KOPT-K1 (cell line): Measurements from ENCODE around the gene COASY.
A peak's percentile ranks its signal among the peaks of the same experiment; 100 is the strongest.
"Not testable (repeated sequence)": the region's sequence is repeated elsewhere in the genome, so short reads cannot be mapped to it uniquely, and the experiment has no call there.

Experiments used
- H3K27ac ChIP-seq: fragments of 200-600 bp; sonication (generic); 2 replicates; pipeline ENCODE4 v1.5.1; 2016; ENCODE audit warnings: antibody characterized with exemption, mild to moderate bottlenecking, low read depth, low read length; ENCODE audit not compliant: poor library complexity, severe bottlenecking
- H3K36me3 ChIP-seq: fragments of 200-600 bp; sonication (generic); 2 replicates; pipeline ENCODE4 v1.5.1; 2017; ENCODE audit warnings: antibody characterized with exemption, mild to moderate bottlenecking, low read length, moderate library complexity; ENCODE audit not compliant: insufficient read depth
- H3K9me3 ChIP-seq: fragments of 200-600 bp; sonication (generic); 2 replicates; pipeline ENCODE4 v1.5.1; 2017; ENCODE audit warnings: antibody characterized with exemption, low read length, mild to moderate bottlenecking; ENCODE audit not compliant: insufficient read depth, poor library complexity, severe bottlenecking

Gene COASY

GRCh38 chr17:42554250-42555121 lies 7.5 kb upstream of the COASY start:
- Histone ChIP-seq H3K36me3 (no peaks in the 10 kb centered on the region), H3K9me3 (no peaks in the 10 kb centered on the region), H3K27ac (peak overlapping the region; percentile 67)

- Histone ChIP-seq H3K9me3 (no peaks in the 10 kb centered on the region), H3K36me3 (no peaks in the 10 kb centered on the region), H3K27ac (peak overlapping the region; percentile 67)
Observed at GRCh38 chr17:42555122-42555622, 6.8 kb upstream of the COASY start.

GRCh38 chr17:42555961-42556617 lies 5.9 kb upstream of the COASY start:
- H3K36me3 ChIP-seq, H3K27ac ChIP-seq, H3K9me3 ChIP-seq: not testable (repeated sequence)

- H3K27ac ChIP-seq = no peak overlapping the region
- peaks cover 9% of the 10 kb centered on the region; the same call in 1 of the 2 replicates for H3K36me3 ChIP-seq
- no peaks in the 10 kb centered on the region for H3K9me3 ChIP-seq
Observed at GRCh38 chr17:42559075-42559474, 2.9 kb upstream of the COASY start.

GRCh38 chr17:42560246-42560645 lies 1.7 kb upstream of the COASY start:
- Histone ChIP-seq H3K27ac (no peak overlapping the region), H3K9me3 (no peaks in the 10 kb centered on the region), H3K36me3 (peaks cover 21% of the 10 kb centered on the region)

GRCh38 chr17:42562388-42563142 lies 617 bp downstream of the COASY start:
- no peaks in the 10 kb centered on the region for H3K9me3 ChIP-seq
- H3K36me3 ChIP-seq = peaks cover 32% of the 10 kb centered on the region
- H3K27ac ChIP-seq = peak overlapping the region; percentile 76

- Histone ChIP-seq H3K9me3 (no peaks in the 10 kb centered on the region), H3K27ac (peak overlapping the region; percentile 76), H3K36me3 (peaks cover 32% of the 10 kb centered on the region)
Observed at GRCh38 chr17:42563143-42563509, 1.2 kb downstream of the COASY start.

GRCh38 chr17:42563543-42563942 lies 1.6 kb downstream of the COASY start:
- Histone ChIP-seq H3K9me3 (no peaks in the 10 kb centered on the region), H3K27ac (peak overlapping the region; percentile 76), H3K36me3 (peaks cover 35% of the 10 kb centered on the region)

GRCh38 chr17:42563950-42564349 lies 2.0 kb downstream of the COASY start:
- Histone ChIP-seq H3K9me3 (no peaks in the 10 kb centered on the region), H3K36me3 (peaks cover 39% of the 10 kb centered on the region), H3K27ac (no peak overlapping the region)

GRCh38 chr17:42564815-42565522 lies 3.0 kb downstream of the COASY start:
- H3K27ac ChIP-seq = no peak overlapping the region
- H3K36me3 ChIP-seq = peaks cover 49% of the 10 kb centered on the region
- H3K9me3 ChIP-seq = no peaks in the 10 kb centered on the region

- Histone ChIP-seq H3K27ac (peak overlapping the region; percentile 90), H3K36me3 (peaks cover 56% of the 10 kb centered on the region), H3K9me3 (no peaks in the 10 kb centered on the region)
Observed at GRCh38 chr17:42565523-42566214, 3.7 kb downstream of the COASY start.

- Histone ChIP-seq H3K27ac (peak overlapping the region; percentile 90), H3K36me3 (peaks cover 63% of the 10 kb centered on the region)
Observed at GRCh38 chr17:42566215-42566882, 4.4 kb downstream of the COASY start.

GRCh38 chr17:42566883-42567573 lies 5.1 kb downstream of the COASY start, which contains the start of gene MLX:
Gene MLX, plus strand, starts transcription at chr17:42567100. Its CDS starts 25 bp downstream, at chr17:42567125.
- Histone ChIP-seq H3K36me3 (peaks cover 70% of the 10 kb centered on the region), H3K27ac (peak within 1 kb of the TSS; percentile 90), H3K9me3 (no peaks in the 10 kb centered on the region)

More at GRCh38 chr17:42566215-42566882, 4.4 kb downstream of the COASY start:
- H3K9me3 ChIP-seq = no peaks in the 10 kb centered on the region
